ES-I3 (cell line): Measurements from ENCODE around the gene BRSK1.

Experiments
- H3K36me3 ChIP-seq: 2 replicates; pipeline ENCODE4 v1.6.1; 2013; ENCODE audit warnings: mild to moderate bottlenecking, low read length, control low read depth, moderate library complexity; ENCODE audit not compliant: insufficient read depth
- H3K4me1 ChIP-seq: 2 replicates; pipeline ENCODE4 v1.6.1; 2013; ENCODE audit warnings: mild to moderate bottlenecking, control low read depth, low read length; ENCODE audit not compliant: insufficient read depth
- H3K9ac ChIP-seq: 2 replicates; pipeline ENCODE4 v1.6.1; 2013; ENCODE audit warnings: low read depth, mild to moderate bottlenecking, low read length, moderate library complexity
- H3K9me3 ChIP-seq: 2 replicates; pipeline ENCODE4 v1.6.1; 2013; ENCODE audit warnings: mild to moderate bottlenecking, low read length, moderate library complexity; ENCODE audit not compliant: control insufficient read depth, insufficient read depth

BRSK1 gene

DNA sequence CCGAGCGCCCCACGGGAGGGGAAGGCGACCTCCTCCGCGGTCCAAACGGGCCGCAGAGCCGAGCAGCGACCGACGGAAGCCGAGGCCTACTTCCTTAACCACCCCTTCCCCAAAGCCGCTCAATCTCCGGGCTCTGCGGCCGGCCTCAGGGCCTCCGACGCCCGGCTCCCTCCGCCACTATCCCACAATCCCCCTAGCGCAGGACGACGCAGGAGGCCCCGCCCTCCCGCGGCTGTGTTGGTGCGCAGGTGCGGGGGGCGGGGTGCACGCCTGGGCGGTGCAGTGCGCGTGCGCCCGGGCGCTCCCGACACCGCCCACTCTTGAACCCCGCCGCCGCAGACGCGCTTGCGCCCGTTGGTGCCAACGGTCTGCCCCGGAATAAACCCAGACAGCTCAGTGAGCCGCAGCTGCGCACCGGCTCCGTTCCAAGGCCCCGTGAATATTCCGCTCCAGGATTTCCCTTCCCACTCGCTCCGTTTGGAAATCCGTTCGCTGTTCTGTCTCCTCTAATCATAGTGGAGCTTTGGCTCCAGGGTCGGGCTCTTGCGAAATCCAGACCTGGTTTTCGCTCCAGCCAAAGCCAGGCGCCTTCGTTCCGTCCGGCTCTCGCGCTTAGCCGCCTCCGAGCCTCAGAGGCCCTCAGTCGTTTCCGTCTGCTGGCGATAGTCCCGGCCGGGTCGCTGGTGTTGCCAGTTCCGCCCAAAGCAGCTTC, 24.8 kb upstream of the BRSK1 start, which contains the start of gene PPP6R1:
TSS of gene PPP6R1 (minus strand) at position 190 of the 712 bp plus-strand sequence. CDS start 11,914 bp downstream, outside the sequence.
- Histone ChIP-seq H3K36me3 (no peaks in the 10 kb centered on the region), H3K9me3 (no peaks in the 10 kb centered on the region), H3K9ac (peak within 1 kb of the TSS; percentile 89), H3K4me1 (peaks cover 22% of the 10 kb centered on the region)

DNA sequence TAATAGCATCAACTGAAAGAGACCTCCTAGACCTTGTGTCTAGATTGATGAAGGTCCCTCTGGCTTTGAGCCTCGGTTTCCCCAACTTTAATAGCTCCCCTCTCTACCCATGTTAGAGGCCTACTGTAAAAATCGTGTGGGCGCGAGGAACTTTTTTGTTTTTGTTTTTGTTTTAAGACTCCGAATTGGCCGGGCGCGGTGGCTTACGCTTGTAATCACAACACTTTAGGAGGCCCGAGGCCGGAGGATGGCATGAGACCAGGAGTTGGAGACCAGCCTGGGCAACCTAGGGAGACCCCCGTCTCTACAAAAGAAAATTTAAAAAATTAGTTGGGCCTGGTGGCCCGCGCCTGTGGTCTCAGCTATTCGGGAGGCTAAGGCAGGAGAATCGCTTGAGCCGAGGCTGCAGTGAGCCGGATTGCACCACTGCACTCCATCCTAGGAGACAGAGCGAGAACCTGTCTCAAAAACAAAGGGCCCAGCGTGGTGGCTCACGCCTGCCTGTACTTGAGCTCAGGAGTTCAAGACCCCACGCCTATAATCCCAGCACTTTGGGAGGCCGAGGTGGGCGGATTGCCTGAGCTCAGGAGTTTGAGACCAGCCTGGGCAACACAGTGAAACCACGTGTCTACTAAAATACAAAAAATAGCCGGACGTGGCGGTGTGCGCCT, 24.1 kb upstream of the BRSK1 start:
- no peaks in the 10 kb centered on the region for H3K36me3 ChIP-seq
- no peaks in the 10 kb centered on the region for H3K9me3 ChIP-seq
- H3K4me1 ChIP-seq, result peaks cover 15% of the 10 kb centered on the region
- peak overlapping the region; percentile 89 for H3K9ac ChIP-seq

DNA sequence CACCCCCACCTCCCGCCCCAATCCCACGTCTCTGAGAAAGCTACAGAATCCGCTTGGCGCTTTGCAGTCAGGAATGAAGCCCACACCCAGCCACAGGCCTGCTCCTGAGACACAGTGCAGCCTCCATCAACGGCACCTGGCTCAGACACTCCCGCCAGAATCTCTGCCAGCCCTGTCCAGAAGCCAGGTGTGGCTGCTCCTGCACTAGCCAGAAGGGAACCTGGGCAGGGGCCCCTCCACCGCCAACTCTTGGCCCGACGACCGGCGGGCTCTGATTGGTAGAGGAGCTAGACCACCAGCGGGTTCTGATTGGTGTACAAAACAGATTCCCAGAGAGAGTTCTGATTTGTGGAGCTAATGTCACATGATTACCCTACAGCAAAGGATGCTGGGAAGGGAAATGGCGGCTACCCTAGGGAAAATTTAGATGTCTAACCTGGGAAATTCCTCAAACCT, 22.1 kb upstream of the BRSK1 start:
- Histone ChIP-seq H3K4me1 (peaks cover 8% of the 10 kb centered on the region), H3K9ac (no peak overlapping the region), H3K36me3 (no peaks in the 10 kb centered on the region), H3K9me3 (no peaks in the 10 kb centered on the region)

DNA sequence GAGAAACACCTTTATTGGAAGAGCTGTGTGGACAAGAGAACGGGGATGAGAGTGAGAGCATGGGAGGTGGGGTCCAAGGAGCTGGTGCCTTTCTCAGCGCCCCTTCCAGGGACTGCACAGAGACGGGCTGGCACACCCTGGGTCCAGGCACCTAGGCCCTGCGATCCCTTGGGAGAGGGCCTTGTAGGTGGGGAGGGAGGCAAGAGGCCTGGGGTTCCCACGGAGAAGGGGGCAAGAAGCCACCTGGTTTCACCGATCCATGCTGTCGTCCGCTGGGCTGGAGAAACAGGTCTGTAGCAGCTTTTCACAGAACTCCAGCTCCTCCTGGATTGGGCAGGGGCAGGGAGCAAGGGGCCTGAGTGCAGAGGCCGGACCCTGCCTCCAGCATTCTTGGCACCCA, 21.4 kb upstream of the BRSK1 start:
- Histone ChIP-seq H3K9me3 (no peaks in the 10 kb centered on the region), H3K36me3 (no peaks in the 10 kb centered on the region), H3K9ac (no peak overlapping the region)

DNA sequence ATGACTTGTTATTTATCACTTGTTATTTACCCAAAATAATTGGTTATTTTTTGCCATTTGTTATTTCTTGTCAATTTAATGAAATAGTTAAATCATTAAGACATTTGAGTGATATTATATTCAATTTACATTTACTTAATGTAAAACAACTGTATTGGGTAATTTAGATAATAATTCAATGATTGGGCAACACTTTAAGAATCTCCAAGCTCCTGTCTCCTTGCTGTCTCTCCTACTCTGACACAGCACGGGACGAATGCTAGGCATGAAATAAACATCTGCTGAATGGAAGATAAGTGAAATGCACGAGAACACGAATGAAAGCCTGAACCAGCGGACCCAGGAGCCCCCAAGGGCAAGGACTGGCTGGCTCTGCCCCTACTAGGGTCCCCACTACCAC, 19.3 kb upstream of the BRSK1 start:
- Histone ChIP-seq H3K36me3 (no peaks in the 10 kb centered on the region), H3K4me1 (peaks cover 4% of the 10 kb centered on the region), H3K9me3 (no peaks in the 10 kb centered on the region), H3K9ac (no peak overlapping the region)

More for the DNA sequence above, 21.4 kb upstream of the BRSK1 start:
- H3K4me1 ChIP-seq, result peaks cover 4% of the 10 kb centered on the region

DNA sequence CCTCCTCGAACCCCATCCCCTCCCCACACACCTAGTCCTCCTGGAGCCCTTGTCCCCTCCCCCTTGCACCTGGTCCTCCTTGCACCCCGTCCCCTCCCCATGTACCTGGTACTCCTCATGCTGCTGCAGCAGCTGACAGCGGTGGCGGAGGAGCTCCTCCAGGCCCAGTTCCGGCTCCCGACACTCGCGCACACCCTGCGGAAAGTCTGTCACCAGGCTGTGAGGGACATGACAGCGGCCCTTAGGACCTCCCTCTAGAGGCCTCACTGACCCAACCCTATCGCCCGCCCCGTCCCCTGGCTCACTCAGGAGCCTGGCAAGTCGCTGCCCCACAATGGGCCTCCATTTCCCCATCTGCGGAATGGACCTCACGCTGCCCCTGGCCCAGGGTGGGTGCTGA, 18.6 kb upstream of the BRSK1 start:
- H3K36me3 ChIP-seq, result no peaks in the 10 kb centered on the region
- no peak overlapping the region for H3K9ac ChIP-seq
- H3K4me1 ChIP-seq, result peaks cover 4% of the 10 kb centered on the region
- no peaks in the 10 kb centered on the region for H3K9me3 ChIP-seq

DNA sequence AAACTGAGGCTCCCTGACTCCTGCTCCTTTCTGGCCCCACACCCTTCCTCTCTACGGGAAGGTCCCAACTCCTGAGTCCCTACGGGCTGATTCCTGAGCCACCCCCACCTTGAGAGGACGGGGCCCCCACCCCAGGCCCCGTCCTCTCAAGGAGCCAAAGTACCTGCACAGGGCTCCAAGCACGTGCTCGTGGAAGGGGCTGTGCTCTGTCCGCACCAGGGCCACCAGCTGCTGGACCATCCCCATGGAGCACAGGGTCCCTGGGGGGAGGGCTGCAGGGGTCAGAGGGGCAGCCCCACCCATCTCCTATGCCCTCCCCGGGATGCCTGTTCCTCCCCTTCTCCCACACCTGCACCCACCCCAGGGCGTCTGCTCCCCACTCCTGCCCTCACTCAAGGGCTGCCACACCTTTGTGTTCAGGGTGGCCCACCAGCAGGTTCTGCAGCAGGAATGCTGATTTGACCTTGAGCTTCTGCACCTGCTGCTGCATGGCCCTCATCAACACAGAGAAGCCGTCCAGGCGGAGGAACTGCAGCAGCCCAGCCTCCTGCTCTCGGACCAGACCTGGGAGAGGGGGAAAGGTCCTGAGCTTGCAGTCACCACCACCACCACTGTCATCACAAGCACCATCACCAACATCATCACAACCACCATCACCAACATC, 17.9 kb upstream of the BRSK1 start:
- Histone ChIP-seq H3K4me1 (no peaks in the 10 kb centered on the region), H3K9me3 (no peaks in the 10 kb centered on the region), H3K36me3 (no peaks in the 10 kb centered on the region), H3K9ac (no peak overlapping the region)

DNA sequence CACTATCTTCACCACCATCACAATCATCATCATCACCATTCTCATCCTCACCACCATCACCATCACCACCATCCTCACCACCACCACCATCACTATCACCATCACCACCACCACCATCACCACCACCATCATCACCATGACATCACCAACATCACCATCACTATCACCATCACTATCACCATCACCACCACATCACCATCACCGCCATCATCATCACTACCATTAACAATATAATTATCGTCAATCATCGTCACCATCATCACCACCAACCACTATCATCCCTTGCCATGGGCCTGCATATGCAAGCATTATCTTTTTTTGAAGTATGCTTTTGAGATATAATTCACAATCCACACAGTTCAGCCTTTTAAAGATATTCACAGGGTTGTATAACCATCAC, 17.4 kb upstream of the BRSK1 start:
- no peaks in the 10 kb centered on the region for H3K9me3 ChIP-seq
- no peak overlapping the region for H3K9ac ChIP-seq
- no peaks in the 10 kb centered on the region for H3K36me3 ChIP-seq
- no peaks in the 10 kb centered on the region for H3K4me1 ChIP-seq

DNA sequence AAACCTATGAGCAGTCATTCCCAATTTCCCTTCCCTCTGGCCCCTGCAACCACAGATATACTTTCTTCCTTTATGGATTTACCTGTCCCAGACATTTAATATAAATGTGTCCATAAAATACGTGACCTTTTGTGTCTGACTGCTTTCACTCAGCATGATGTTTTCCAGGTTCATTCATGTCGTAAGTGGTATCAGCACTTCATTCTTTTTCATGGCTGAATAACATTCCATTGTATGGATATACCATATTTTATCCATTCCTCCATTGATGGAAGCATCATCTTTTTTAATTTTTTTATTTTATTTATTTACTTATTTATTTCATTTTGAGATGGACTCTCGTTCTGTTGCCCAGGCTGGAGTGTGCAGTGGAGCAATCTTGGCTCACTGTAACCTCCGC, 17.0 kb upstream of the BRSK1 start:
- Histone ChIP-seq H3K9ac (no peak overlapping the region), H3K36me3 (no peaks in the 10 kb centered on the region), H3K9me3 (no peaks in the 10 kb centered on the region), H3K4me1 (no peaks in the 10 kb centered on the region)

DNA sequence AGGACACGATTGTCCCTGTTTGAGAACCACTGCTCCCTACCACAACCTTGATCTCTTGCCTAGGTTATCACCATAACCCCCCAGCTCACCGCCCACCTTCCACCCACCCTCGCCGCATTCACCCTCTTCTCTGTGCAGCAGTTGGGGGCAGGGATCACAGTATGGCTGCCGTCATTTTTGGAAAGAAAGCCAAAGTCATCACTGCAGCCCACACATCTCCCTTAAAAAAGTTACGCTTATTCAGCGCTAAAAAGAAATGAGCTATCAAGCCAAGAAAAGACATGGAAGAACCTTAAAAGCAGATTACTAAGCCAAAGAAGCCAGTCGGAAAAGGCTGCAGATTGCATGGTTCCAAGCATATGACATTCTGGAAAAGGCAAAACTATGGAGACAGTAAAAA, 14.5 kb upstream of the BRSK1 start:
- Histone ChIP-seq H3K9me3 (no peaks in the 10 kb centered on the region), H3K9ac (no peak overlapping the region), H3K36me3 (no peaks in the 10 kb centered on the region), H3K4me1 (no peaks in the 10 kb centered on the region)

DNA sequence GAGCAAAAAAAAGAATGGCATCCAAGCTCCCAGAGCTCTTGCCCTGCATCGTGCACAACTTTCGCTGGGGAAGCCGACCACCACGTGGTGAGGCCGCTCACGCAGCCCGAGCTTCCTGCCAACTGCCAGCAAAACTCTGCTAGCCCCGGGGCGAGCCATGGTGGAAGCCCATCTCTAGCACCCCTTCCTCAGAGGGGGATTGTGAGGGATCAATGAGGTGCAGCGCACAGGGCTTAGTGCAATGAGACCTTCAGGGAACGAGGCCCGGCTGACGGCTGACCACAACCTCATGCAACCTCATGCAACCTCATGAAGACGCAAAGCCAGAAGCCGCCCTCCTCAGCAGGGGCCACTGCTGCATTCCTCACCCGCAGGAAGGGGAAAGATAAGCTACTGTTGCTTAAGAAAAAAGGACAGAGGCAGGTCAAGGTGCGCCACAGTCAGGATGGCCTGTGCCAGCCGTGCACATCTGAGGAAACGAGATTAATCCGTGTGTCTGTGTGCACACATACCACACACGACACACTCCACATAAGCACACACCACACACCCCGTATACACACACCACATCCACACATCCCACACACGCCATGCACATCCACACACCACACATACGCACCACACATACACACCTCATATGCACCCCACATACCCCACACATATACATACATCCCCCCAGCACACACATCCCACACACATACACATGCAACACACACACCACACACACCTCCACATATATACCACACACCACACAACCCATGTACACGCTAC, 13.4 kb upstream of the BRSK1 start:
- Histone ChIP-seq H3K9me3 (no peaks in the 10 kb centered on the region), H3K9ac (no peak overlapping the region), H3K36me3 (no peaks in the 10 kb centered on the region), H3K4me1 (no peaks in the 10 kb centered on the region)

DNA sequence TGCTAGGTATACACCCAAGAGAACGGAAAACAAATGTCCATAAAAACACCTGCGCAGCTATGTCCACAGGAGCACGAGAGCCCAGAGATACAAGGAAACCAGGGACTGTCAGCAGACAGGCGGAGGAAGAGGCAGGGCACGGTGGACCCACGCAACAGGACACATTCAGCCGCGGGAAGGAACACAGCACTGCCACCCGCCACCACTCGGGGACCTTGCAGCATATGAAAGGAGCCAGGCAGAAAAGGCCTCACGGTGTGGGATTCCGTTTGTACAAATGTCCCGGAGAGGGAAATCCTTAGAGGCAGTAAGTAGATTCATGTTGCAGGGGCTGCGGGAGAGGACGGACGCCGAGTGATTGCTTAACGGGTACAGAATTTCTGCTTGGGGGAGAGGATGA, 11.7 kb upstream of the BRSK1 start:
- Histone ChIP-seq H3K9me3 (no peaks in the 10 kb centered on the region), H3K36me3 (no peaks in the 10 kb centered on the region), H3K9ac (no peak overlapping the region), H3K4me1 (no peaks in the 10 kb centered on the region)

DNA sequence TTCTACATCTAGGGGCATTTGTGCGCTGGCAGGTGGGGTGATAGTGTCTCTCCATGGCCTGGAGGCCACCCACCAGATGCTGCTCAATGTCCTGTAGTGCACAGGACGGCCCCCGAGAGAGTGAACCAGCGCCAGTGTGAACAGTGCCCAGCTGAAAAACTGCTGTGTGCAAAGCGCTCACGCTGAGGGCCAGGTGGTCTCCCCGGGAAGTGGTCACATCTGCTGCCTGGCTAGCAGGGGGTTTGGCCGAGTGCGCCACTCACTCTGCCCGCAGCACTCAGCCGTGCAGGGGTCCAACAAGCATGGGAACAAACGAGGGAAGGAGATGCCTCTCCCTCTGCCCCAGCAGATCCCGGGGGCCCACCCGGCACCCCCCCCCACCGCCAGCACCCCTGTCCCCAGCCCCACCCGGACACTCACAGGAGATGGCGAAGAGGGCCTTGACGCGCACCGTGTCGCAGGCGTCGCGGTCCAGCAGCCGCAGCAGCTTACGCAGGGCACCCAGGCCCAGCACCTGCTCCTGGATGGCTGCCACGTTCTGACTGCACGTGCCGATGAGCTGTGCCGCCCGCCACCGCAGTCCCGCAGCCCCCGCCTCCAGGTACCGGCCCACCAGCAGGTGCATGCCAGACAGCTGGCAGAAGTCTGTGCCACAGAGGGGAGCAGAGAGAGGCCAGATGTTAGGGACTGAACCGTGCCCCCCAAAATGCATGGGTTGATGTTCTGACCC, 9.7 kb upstream of the BRSK1 start:
- Histone ChIP-seq H3K36me3 (no peaks in the 10 kb centered on the region), H3K9me3 (no peaks in the 10 kb centered on the region), H3K4me1 (0 out of 2 replicates have a peak, but pooled peaks cover 2% of the 10 kb centered on the region), H3K9ac (no peak overlapping the region)
